Brain microvascular endothelial cell (primary cell): ENCODE data around the gene RIN3.

Source experiments
- DNase-seq: peaks from one replicate; pipeline ENCODE4 v3.0.0-alpha.2; 2020
- H3K27ac ChIP-seq: fragments of 250-450 bp; sonication (Bioruptor Pico); 2 replicates; pipeline ENCODE4 v1.5.1; 2020; ENCODE audit warnings: mild to moderate bottlenecking, moderate library complexity
- H3K27me3 ChIP-seq: fragments of 250-450 bp; sonication (Bioruptor Pico); replicated peaks from 2 replicates; pipeline ENCODE4 v1.5.1; 2020; ENCODE audit warnings: mild to moderate bottlenecking
- H3K36me3 ChIP-seq: fragments of 250-450 bp; sonication (Bioruptor Pico); replicated peaks from 2 replicates; pipeline ENCODE4 v1.5.1; 2020; ENCODE audit warnings: mild to moderate bottlenecking
- H3K4me3 ChIP-seq: 2 replicates; pipeline ENCODE4 v1.5.1; 2011; ENCODE audit warnings: low read depth, mild to moderate bottlenecking, control low read depth, low read length, moderate library complexity
- CTCF ChIP-seq: IDR thresholded peaks from 2 replicates; pipeline ENCODE4 v1.5.1; 2011; ENCODE audit warnings: low read depth, mild to moderate bottlenecking, moderate library complexity, low read length, control low read depth, inconsistent platforms; ENCODE audit errors: missing control alignments
- in situ Hi-C: cut with HindIII; loops from 2 replicates; pipeline ENCODE4 v1.10.0; 2017; ENCODE audit warnings: low sequenced_read_pairs, low pct_ligation_motif_present

Gene RIN3

DNA sequence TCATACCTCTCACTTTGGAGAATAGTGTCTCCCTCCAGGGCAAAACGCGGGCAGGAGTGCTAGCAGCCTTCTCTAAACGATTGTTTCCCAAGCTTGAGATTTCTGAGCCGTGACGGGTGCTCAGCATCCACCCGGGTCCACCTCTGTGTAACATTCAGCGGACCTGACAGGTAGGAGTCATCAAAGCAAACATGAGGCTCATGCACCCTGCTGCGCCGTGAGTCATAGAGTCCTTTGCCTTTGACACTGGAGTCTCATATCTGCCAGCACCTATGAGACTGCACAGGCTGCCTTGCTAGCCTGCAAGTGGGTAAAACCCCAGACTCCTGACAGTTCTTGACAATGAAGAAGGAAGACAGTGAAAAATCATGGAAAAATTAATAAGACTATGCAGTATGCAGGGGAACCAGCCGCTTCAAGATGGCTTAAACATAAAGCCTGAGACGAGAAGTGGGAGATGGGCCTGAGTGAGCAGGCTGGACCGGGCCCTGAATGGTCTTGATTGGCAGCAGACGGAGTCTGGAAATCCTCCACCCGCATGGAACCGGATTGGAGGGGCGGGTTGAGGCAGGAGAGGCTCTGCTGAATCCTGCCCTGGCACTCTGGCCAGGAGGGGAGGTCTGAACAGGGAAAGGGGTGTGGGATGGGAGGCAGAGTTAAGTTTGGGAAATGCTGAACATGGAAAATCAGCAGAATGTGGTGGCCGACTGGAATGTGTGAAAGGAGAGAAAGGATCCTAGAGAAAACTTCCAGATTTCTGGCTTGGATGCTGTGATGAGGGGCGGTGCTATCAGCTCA, 180.6 kb downstream of the RIN3 start:
- no peaks in the 10 kb centered on the region for H3K36me3 ChIP-seq
- no peak overlapping the region for H3K27ac ChIP-seq
- no peak for TF ChIP-seq CTCF
- DNase-seq: no peak
- in situ Hi-C loops: no loop called here
- no peak overlapping the region for H3K4me3 ChIP-seq
- H3K27me3 ChIP-seq: no peaks in the 10 kb centered on the region

GRCh38 chr14:92694807-92695206, 181.2 kb downstream of the RIN3 start:
- DNase-seq: no peak
- H3K4me3 ChIP-seq: no peak overlapping the region
- no peak for TF ChIP-seq CTCF
- in situ Hi-C loops: no loop called here
- H3K36me3 ChIP-seq: no peaks in the 10 kb centered on the region
- H3K27me3 ChIP-seq: no peaks in the 10 kb centered on the region
- H3K27ac ChIP-seq: no peak overlapping the region

DNA sequence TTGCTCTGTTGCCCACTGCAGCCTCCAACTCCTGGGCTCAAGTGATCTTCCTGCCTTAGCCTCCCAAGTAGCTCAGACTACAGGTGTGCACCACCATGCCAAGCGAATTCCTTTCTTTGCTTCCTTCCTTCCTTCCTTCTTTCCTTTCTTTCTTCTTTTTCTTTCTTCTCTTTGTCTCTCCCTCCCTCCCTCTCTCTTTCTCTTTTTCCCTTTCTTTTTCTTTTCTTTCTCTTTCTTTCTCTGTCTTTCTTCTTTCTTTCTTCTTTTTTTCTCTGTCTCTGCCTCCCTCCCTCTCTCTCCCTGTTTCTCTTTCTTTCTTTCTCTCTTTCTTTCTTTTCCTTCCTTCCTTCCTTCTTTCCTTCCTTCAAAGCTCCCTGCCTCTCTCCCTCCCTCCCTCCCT, 182.0 kb downstream of the RIN3 start:
- TF ChIP-seq CTCF: no peak
- Histone ChIP-seq H3K27ac (no peak overlapping the region), H3K27me3 (no peaks in the 10 kb centered on the region), H3K36me3 (no peaks in the 10 kb centered on the region), H3K4me3 (no peak overlapping the region)
- in situ Hi-C loops: no loop called here
- DNase-seq: no peak

DNA sequence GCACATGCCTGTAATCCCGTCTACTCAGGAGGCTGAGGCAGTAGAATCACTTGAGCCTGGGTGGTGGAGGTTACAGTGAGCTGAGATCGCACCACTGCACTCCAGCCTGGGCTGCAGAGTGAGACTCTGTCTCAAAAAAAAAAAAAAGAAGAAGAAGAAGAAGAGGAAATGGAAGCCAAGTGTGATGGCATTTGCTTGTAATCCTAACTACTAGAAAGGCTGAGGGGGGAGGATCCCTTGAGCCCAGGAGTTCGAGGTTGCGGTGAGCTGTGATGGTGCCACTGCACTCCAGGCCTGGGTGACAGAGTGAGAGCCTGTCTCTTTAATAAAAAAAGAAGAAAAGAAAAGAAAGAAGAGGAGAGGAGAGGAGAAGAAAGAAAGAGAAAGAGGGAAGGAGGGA, 182.8 kb downstream of the RIN3 start:
- Histone ChIP-seq H3K36me3 (no peaks in the 10 kb centered on the region), H3K27me3 (no peaks in the 10 kb centered on the region), H3K27ac (no peak overlapping the region), H3K4me3 (no peak overlapping the region)
- no peak for TF ChIP-seq CTCF
- in situ Hi-C loops: no loop called here
- DNase-seq: no peak

GRCh38 chr14:92698393-92698792, 184.8 kb downstream of the RIN3 start:
- no peak overlapping the region for H3K27ac ChIP-seq
- DNase-seq: no peak
- H3K4me3 ChIP-seq: no peak overlapping the region
- in situ Hi-C loops: no loop called here
- TF ChIP-seq CTCF: no peak
- H3K27me3 ChIP-seq: no peaks in the 10 kb centered on the region
- H3K36me3 ChIP-seq: peaks cover 4% of the 10 kb centered on the region

DNA sequence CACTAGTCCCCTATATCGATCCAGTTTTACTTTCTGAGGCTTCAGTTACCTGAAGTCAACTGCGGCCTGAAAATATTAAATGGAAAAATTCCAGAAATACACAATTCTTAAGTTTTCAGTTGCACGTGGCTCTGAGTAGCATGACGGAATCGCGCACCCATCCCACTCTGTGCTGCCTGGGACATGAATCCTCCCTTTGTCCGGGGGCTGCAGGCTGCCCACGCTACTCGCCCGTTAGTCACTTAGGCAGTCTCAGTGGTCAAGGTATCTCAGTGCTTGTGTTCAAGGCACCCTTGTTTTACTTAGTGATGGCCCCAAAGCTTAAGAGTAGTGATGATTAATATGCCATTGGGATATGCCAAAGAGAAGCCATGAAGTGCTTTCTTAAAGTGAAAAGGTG, 188.2 kb downstream of the RIN3 start:
- H3K4me3 ChIP-seq: no peak overlapping the region
- TF ChIP-seq CTCF: no peak
- no peaks in the 10 kb centered on the region for H3K27me3 ChIP-seq
- no peak for DNase-seq
- in situ Hi-C loops: no loop called here
- H3K36me3 ChIP-seq: peaks cover 10% of the 10 kb centered on the region
- no peak overlapping the region for H3K27ac ChIP-seq
